Ovary (tissue), 9 donors: ENCODE results near the gene PYY. TPM values are rescaled to one million over a fixed set of nuclear protein-coding genes. Genes with fewer than 3 reads are reported as not detected.

Experiments
- DNase-seq, 5 donors: peaks; one replicate each; pipeline ENCODE4 v3.0.0-alpha.2; 2019 to 2020
- H3K27ac ChIP-seq, 2 donors: fragments of 200-600 bp; one replicate each; pipeline versions ENCODE4 v1.5.1 to v1.8.0; 2019 to 2022
- H3K27me3 ChIP-seq: fragments of 200-600 bp; one replicate; pipeline ENCODE4 v1.8.0; 2022
- H3K36me3 ChIP-seq: fragments of 200-600 bp; sonication (generic); one replicate; pipeline ENCODE4 v1.5.1; 2019
- H3K4me1 ChIP-seq: one replicate; pipeline ENCODE4 v1.8.1; 2013; ENCODE audit warnings: mild to moderate bottlenecking, moderate library complexity; ENCODE audit not compliant: insufficient read depth
- H3K4me3 ChIP-seq: fragments of 200-600 bp; sonication (generic); one replicate; pipeline ENCODE4 v1.5.1; 2017
- H3K9me3 ChIP-seq, 2 donors: fragments of 200-600 bp in 1 of 2; sonication (generic) in 1 of 2; one replicate each; pipeline versions ENCODE4 v1.5.1 to v1.8.1; 2013 to 2019; ENCODE audit warnings: mild to moderate bottlenecking in 1 of 2, moderate library complexity in 1 of 2
- EP300 ChIP-seq: sonication (generic); formaldehyde crosslinking; IDR thresholded peaks from one replicate; pipeline ENCODE4 v1.6.1; 2017; ENCODE audit warnings: antibody characterized with exemption
- POLR2A ChIP-seq: fragments of 450-650 bp; IDR thresholded peaks from one replicate; pipeline ENCODE4 v1.6.1; 2017; ENCODE audit warnings: antibody characterized with exemption, mild to moderate bottlenecking, moderate library complexity
- WGBS, 3 donors: extraction: QIAGEN DNeasy Blood & Tissue Kit in 1 of 3; methylation state at CpG; one replicate each; pipeline versions ENCODE4 v1.1.5 to v1.1.7; 2013 to 2017; 5-methylcytosine and 5-hydroxymethylcytosine counted together
- intact Hi-C, 4 donors: fragments of 100-400 bp; cut with DNase I; formaldehyde crosslinking; loops; one replicate each; pipeline versions ENCODE4 v1.11.0 to v1.15.1; 2022 to 2023
- polyA plus RNA-seq, 2 donors: library from polyadenylated mRNA; stranded (reverse); fragments of 200-250 nt in 1 of 2; fragments of 350-450 nt in 1 of 2; fragmentation: Illumina TruSeq in 1 of 2; extraction: RNeasy Lipid Tissue Mini Kit (QIAGEN cat#74804) in 1 of 2; gene quantifications; one replicate each; pipeline ENCODE4 v1.2.3, GENCODE V29; 2013 to 2014
- total RNA-seq, 7 donors: library from RNA; depleted of rRNA in 2 of 7; stranded (reverse); fragments of >200 nt in 2 of 7; fragmentation: NEBNext Ultra II Directional in 3 of 7; extraction: Animal tissue kit (Norgen Biotek cat#: 25700) in 3 of 7; gene quantifications; one replicate each; pipeline versions ENCODE4 v1.1.0 to v1.2.4, GENCODE V29; 2016 to 2023
- TF ChIP-seq, protein P1 (sequence below), 3 donors: fragments of 450-650 bp in 2 of 3; fragments of 200-600 bp in 1 of 3; IDR thresholded peaks; one replicate each; pipeline versions ENCODE4 v1.5.1 to v1.8.0; 2016 to 2022; ENCODE audit warnings: antibody characterized with exemption in 3 of 3, mild to moderate bottlenecking in 1 of 3
- donor health status: DM: no; HTN: no; CAD: no; lungs with moderate emphysema.
- donor health status: DM: no; HTN: no; CAD: no.
- donor health status: Bipolar disorder and iron deficiency.
- donor health status: DM: yes; HTN: yes; CAD: no.
- donor health status: DM: no; HTN: no; CAD: no.
- donor health status: DM: yes; HTN: yes; CAD: no.

Gene PYY
- total and polyA plus RNA-seq, 9 donors: 0.18 to 1.1 (median 0.69) TPM; not detected in 6

DNA sequence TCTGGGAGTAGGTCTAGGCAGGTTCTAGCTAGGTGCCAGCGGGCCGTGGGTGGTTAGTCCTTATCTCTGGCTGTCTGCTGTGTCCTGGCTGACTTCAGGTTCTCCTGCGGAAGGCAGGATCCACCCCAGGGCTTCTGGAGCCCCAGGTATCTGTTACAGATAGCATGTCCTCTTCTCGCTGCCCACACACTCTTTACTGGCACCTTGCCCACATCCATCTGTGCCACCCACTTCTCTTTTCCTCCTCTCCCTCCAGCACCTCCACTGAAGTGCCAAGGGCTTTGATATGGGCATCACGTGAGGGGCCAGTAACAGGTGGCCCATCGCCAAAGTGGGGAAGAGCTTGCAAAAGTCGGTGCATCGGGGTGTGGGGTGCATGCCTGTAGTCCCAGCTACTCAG is 41.8 kb downstream of the PYY start:
- no peak overlapping the region for H3K4me3 ChIP-seq
- no peak for TF ChIP-seq POLR2A
- TF ChIP-seq, protein P1, sequence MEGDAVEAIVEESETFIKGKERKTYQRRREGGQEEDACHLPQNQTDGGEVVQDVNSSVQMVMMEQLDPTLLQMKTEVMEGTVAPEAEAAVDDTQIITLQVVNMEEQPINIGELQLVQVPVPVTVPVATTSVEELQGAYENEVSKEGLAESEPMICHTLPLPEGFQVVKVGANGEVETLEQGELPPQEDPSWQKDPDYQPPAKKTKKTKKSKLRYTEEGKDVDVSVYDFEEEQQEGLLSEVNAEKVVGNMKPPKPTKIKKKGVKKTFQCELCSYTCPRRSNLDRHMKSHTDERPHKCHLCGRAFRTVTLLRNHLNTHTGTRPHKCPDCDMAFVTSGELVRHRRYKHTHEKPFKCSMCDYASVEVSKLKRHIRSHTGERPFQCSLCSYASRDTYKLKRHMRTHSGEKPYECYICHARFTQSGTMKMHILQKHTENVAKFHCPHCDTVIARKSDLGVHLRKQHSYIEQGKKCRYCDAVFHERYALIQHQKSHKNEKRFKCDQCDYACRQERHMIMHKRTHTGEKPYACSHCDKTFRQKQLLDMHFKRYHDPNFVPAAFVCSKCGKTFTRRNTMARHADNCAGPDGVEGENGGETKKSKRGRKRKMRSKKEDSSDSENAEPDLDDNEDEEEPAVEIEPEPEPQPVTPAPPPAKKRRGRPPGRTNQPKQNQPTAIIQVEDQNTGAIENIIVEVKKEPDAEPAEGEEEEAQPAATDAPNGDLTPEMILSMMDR (IDR thresholded peaks at IDR 0.05): no peak
- no peak for TF ChIP-seq EP300
- no peaks in the 10 kb centered on the region for H3K36me3 ChIP-seq
- DNase-seq: no peak
- no peaks in the 10 kb centered on the region for H3K9me3 ChIP-seq
- intact Hi-C loops: no loop called here
- peaks cover 3% of the 10 kb centered on the region for H3K4me1 ChIP-seq
- H3K27me3 ChIP-seq: no peaks in the 10 kb centered on the region
- WGBS, 3 donors: 30 to 45% (median 38%) methylated on average over 6 to 8 of the region's 8 CpGs
- H3K27ac ChIP-seq: no peak overlapping the region

DNA sequence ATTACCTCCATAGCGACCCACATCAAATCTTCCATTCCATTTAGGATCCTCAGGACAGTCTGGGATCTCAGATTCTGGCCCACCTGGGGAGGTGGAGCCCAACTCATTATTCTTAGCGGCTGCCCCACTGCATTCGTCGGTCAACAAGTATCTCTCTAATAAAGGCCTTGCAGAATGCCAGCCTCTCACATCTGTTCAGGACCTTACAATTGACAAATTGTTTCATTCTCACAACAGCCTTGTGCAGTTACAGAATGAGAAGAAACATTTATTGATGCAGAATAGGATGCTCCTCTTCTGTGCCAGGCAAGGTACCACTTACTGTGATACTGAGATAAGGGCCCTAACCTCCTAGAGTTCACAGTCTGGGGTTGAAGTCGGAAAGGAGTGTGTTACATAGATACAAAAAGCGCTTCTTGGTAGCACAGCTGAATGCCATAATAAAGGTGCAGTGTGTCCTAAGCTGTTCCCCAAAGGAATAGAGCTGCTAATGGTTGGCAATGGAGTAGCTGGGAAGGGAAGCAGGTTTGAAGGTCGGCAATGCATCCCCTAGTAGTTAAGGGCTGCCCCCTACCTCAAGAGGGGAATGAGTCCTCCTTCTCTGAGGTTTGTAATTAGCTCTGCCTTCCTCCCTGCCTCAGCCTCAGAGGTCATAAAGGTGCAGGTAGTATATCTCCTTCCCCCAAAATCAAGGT is 44.1 kb downstream of the PYY start:
- TF ChIP-seq EP300 (no peak), POLR2A (no peak)
- TF ChIP-seq, protein P1 (IDR thresholded peaks at IDR 0.05): no peak
- Histone ChIP-seq H3K9me3 (no peaks in the 10 kb centered on the region), H3K36me3 (no peaks in the 10 kb centered on the region), H3K4me1 (peaks cover 10% of the 10 kb centered on the region), H3K27me3 (no peaks in the 10 kb centered on the region), H3K27ac (no peak overlapping the region), H3K4me3 (no peak overlapping the region)
- no peak for DNase-seq
- intact Hi-C loops: no loop called here
- 48 to 56% (median 52%) methylated on average over 7 of the region's 7 CpGs for WGBS, 3 donors

DNA sequence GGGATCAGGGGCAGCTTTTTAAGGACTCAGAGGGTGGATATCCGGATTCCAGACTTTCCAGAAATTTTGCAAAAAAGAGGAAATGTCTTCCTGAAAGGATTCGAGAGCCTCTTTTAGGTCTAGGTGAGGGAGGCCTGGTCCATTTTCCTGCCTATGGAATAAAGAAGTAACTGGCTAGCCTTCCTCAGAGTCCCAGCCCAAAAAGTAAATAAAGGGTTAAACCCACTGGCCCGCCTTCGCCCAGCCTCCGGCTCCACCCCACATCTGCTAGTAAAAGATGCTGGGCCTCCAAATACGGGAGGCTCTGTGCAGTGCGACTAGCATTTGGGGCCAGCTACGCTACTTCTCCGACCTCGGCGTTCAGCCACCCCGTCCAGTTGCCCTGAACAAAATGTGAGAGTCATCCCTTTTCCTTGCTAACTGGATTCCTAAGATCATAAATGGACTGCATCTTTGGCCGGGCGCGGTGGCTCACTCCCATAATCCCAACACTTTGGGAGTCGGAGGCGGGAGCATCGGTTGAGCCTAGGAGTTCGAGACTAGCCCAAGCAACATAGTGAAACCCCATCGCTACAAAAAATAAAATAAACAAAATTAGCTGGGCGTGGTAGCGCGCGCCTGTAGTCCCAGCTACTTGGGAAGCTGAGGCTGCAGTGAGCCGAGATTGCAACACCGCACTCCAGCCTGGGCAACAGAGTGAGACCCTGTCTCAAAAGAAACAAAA is 45.6 kb downstream of the PYY start:
- Histone ChIP-seq H3K27me3 (no peaks in the 10 kb centered on the region), H3K9me3 (no peaks in the 10 kb centered on the region), H3K36me3 (no peaks in the 10 kb centered on the region), H3K4me1 (peaks cover 10% of the 10 kb centered on the region), H3K4me3 (peak overlapping the region; percentile 57), H3K27ac (no peak overlapping the region)
- peak; percentile 47 to 72 (median 69) for DNase-seq
- intact Hi-C loops: no loop called here
- 12 to 18% (median 13%) methylated on average over 26 of the region's 26 CpGs for WGBS, 3 donors
- TF ChIP-seq, protein P1 (IDR thresholded peaks at IDR 0.05): no peak
- TF ChIP-seq POLR2A: no peak
- TF ChIP-seq EP300: no peak

DNA sequence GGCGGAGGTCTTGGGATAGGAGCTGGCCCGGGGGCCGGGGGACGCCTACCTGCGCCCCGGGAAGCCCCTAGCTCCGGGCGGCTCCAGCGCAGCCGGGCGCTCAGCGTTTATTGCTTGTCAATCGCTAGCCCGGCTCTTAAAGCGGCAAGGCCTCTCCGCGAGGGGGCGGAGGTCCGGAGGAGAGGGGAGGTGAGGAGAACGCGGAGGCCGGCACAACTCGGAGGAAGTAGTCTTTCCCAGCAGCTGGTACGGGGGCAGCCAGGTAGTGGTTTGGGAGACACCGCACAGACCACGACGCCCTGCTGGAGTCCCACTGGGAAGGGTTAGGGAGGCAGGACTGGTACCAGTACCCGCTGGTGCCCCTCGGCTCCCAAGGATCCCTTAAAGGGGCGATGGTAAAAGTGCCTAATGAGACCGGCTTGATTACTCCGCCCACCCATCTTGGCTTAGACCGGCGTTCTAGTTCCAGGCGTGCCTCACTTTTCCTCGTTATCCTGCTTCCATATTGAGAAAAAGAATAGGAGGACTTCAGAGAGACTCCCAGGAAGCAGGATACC is 46.2 kb downstream of the PYY start, which contains the start of gene MPP2:
Gene MPP2 (minus strand): TSS at position 112 of the 557 bp plus-strand sequence. CDS start 3,076 bp downstream, outside the sequence.
- H3K27me3 ChIP-seq: no peaks in the 10 kb centered on the region
- peak; percentile 44 for TF ChIP-seq POLR2A
- TF ChIP-seq, protein P1 (IDR thresholded peaks at IDR 0.05): peak in 2 of 3 donors; percentile 24 to 54
- no peak for TF ChIP-seq EP300
- WGBS, 3 donors: 0 to 2% (median 1%) methylated on average over 36 of the region's 36 CpGs
- intact Hi-C loops: no loop called here
- H3K27ac ChIP-seq: peak within 1 kb of the TSS; percentile 9 to 68
- no peaks in the 10 kb centered on the region for H3K36me3 ChIP-seq
- H3K4me3 ChIP-seq: peak within 1 kb of the TSS; percentile 57
- peak; percentile 66 to 83 (median 77) for DNase-seq
- H3K4me1 ChIP-seq: peaks cover 10% of the 10 kb centered on the region
- H3K9me3 ChIP-seq: no peaks in the 10 kb centered on the region
